ENCODE data around the gene CYP46A1. TPM values are rescaled to one million over a fixed set of nuclear protein-coding genes. Genes with fewer than 3 reads are reported as not detected.

CYP46A1 gene
- total RNA-seq, 4 donors from 2014 or later = 0.94 to 2.4 (median 0.95) TPM

- no peak for TF ChIP-seq CTCF (IDR thresholded peaks at IDR 0.05)
- DNase-seq (ENCODE audit: low spot score) (no peak), ATAC-seq (ENCODE audit: low FRiP score) (no peak)
Measured at GRCh38 chr14:99688210-99688581, 4.1 kb downstream of the CYP46A1 start.

GRCh38 chr14:99688629-99689028 lies 4.5 kb downstream of the CYP46A1 start:
- DNase-seq (ENCODE audit: low spot score) (no peak), ATAC-seq (ENCODE audit: low FRiP score) (no peak)
- no peak for TF ChIP-seq CTCF (IDR thresholded peaks at IDR 0.05)

GRCh38 chr14:99689266-99690236 lies 5.5 kb downstream of the CYP46A1 start:
- TF ChIP-seq CTCF (IDR thresholded peaks at IDR 0.05) = no peak
- DNase-seq (ENCODE audit: low spot score) (no peak), ATAC-seq (ENCODE audit: low FRiP score) (no peak)

GRCh38 chr14:99690636-99691035 lies 6.5 kb downstream of the CYP46A1 start:
- no peak for DNase-seq (ENCODE audit: low spot score)
- TF ChIP-seq CTCF (IDR thresholded peaks at IDR 0.05) = no peak
- ATAC-seq (ENCODE audit: low FRiP score) = no peak

- ATAC-seq (ENCODE audit: low FRiP score) (no peak), DNase-seq (ENCODE audit: low spot score) (no peak)
- no peak for TF ChIP-seq CTCF (IDR thresholded peaks at IDR 0.05)
Measured at GRCh38 chr14:99691111-99691885, 7.2 kb downstream of the CYP46A1 start.

GRCh38 chr14:99693918-99694317 lies 9.8 kb downstream of the CYP46A1 start:
- DNase-seq (ENCODE audit: low spot score) (no peak), ATAC-seq (ENCODE audit: low FRiP score) (no peak)
- TF ChIP-seq CTCF (IDR thresholded peaks at IDR 0.05) = no peak

All from omental fat pad (tissue), 4 donors.